Psoas muscle (tissue), 8 donors: Measurements from ENCODE around the gene BCAT1. TPM values are rescaled to one million over a fixed set of nuclear protein-coding genes. Genes with fewer than 3 reads are reported as not detected.

Experiments
- ATAC-seq, 4 donors: fragments of 200-7000 bp; cut with Tn5 transposase; one replicate each; pipeline ENCODE4 v1.9.1; 2020; ENCODE audit warnings: moderate library complexity in 3 of 4, mild to moderate bottlenecking in 2 of 4
- DNase-seq, 2 donors: peaks; one replicate each; pipeline ENCODE4 v3.0.0-alpha.2; 2020
- H3K27ac ChIP-seq: fragments of 200-600 bp; one replicate; pipeline ENCODE4 v1.8.0; 2022
- H3K27me3 ChIP-seq, 3 donors: fragments of 200-600 bp in 1 of 3; one replicate each; pipeline versions ENCODE4 v1.6.1 to v1.8.0; 2013 to 2022; ENCODE audit warnings: low read length in 2 of 3, mild to moderate bottlenecking in 2 of 3, moderate library complexity in 1 of 3; ENCODE audit not compliant: insufficient read depth in 3 of 3
- H3K36me3 ChIP-seq, 2 donors: fragments of 200-600 bp in 1 of 2; one replicate each; pipeline versions ENCODE4 v1.6.1 to v1.8.0; 2013 to 2022; ENCODE audit warnings: low read depth in 1 of 2, mild to moderate bottlenecking in 1 of 2, moderate library complexity in 1 of 2; ENCODE audit not compliant: insufficient read depth in 1 of 2
- H3K4me1 ChIP-seq: fragments of 200-600 bp; one replicate; pipeline ENCODE4 v1.8.0; 2022
- H3K4me3 ChIP-seq: fragments of 200-600 bp; one replicate; pipeline ENCODE4 v1.8.0; 2022; ENCODE audit warnings: mild to moderate bottlenecking
- H3K9me3 ChIP-seq: fragments of 200-600 bp; one replicate; pipeline ENCODE4 v1.8.0; 2022
- CTCF ChIP-seq: fragments of 200-600 bp; IDR thresholded peaks from one replicate; pipeline ENCODE4 v1.8.0; 2022; ENCODE audit warnings: antibody characterized with exemption
- WGBS, 3 donors: extraction: QIAGEN DNeasy Blood & Tissue Kit; methylation state at CpG; one replicate each; pipeline versions ENCODE4 v1.1.6 to v1.1.7; 2013; 5-methylcytosine and 5-hydroxymethylcytosine counted together
- intact Hi-C, 2 donors: fragments of 100-400 bp; cut with DNase I; formaldehyde crosslinking; loops; one replicate each; pipeline versions ENCODE4 v1.11.0 to v1.14.2; 2022
- polyA plus RNA-seq, 3 donors: library from polyadenylated mRNA; stranded (reverse); fragments of 200-250 nt; gene quantifications; one replicate each; pipeline ENCODE4 v1.2.3, GENCODE V29; 2013
- total RNA-seq, 4 donors: library from RNA; stranded (reverse); fragmentation: NEBNext Ultra II Directional in 2 of 4; extraction: Animal tissue kit (Norgen Biotek cat#: 25700) in 2 of 4; gene quantifications; one replicate each; pipeline versions ENCODE4 v1.2.1 to v1.2.4, GENCODE V29; 2021 to 2023
- donor health status: healthy with polysubstance abuse.
- donor health status: DM: no; HTN: no; CAD: no; lungs with moderate emphysema.
- donor health status: Bipolar disorder and iron deficiency.
- donor health status: healthy.
- donor health status: DM: yes; HTN: yes; CAD: no.
- donor health status: DM: no; HTN: no; CAD: no.
- donor health status: DM: no; HTN: no; CAD: no.
- donor health status: DM: yes; HTN: yes; CAD: no.

BCAT1 gene
- total and polyA plus RNA-seq, 7 donors: 0.30 to 3.8 (median 2.7) TPM

DNA sequence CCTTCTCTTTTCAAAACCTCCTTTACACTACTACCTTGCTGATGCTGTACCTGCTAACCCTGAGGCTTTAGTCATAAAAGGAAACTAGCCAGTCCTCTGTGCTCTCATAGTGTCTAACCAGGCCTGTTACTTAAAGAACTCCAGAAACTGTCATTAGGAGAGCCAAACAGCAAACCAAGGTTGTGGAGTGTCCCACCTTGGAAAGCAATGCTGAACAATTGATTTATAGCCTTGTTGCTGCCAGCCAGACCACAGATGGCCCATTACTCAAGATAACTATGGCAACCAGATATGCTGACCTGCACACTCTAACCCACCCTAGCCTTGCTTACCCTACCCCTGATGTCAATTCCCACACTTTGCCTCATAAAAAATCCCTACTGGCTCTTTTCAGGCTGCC is 26.5 kb upstream of the BCAT1 start:
- Histone ChIP-seq H3K9me3 (no peaks in the 10 kb centered on the region), H3K4me1 (no peaks in the 10 kb centered on the region), H3K4me3 (no peak overlapping the region), H3K27me3 (no peaks in the 10 kb centered on the region), H3K36me3 (no peaks in the 10 kb centered on the region), H3K27ac (no peak overlapping the region)
- TF ChIP-seq CTCF: no peak
- ATAC-seq (no peak), DNase-seq (no peak)
- intact Hi-C loops: no loop called here

GRCh38 chr12:24974216-24974615 is 25.3 kb upstream of the BCAT1 start:
- H3K9me3 ChIP-seq: no peaks in the 10 kb centered on the region
- no peaks in the 10 kb centered on the region for H3K4me1 ChIP-seq
- 61 to 68% (median 64%) methylated on average over 3 of the region's 3 CpGs for WGBS, 3 donors
- no peaks in the 10 kb centered on the region for H3K36me3 ChIP-seq
- DNase-seq (no peak), ATAC-seq (no peak)
- TF ChIP-seq CTCF: no peak
- no peak overlapping the region for H3K27ac ChIP-seq
- H3K27me3 ChIP-seq: no peaks in the 10 kb centered on the region
- intact Hi-C loops: no loop called here
- H3K4me3 ChIP-seq: no peak overlapping the region

GRCh38 chr12:24972078-24972477 is 23.2 kb upstream of the BCAT1 start:
- H3K27me3 ChIP-seq: no peaks in the 10 kb centered on the region
- no peaks in the 10 kb centered on the region for H3K4me1 ChIP-seq
- 85 to 100% (median 94%) methylated on average over 1 of the region's 1 CpG for WGBS, 3 donors
- no peaks in the 10 kb centered on the region for H3K36me3 ChIP-seq
- intact Hi-C loops: no loop called here
- DNase-seq (no peak), ATAC-seq (no peak)
- H3K4me3 ChIP-seq: no peak overlapping the region
- H3K27ac ChIP-seq: no peak overlapping the region
- TF ChIP-seq CTCF: no peak
- no peaks in the 10 kb centered on the region for H3K9me3 ChIP-seq

DNA sequence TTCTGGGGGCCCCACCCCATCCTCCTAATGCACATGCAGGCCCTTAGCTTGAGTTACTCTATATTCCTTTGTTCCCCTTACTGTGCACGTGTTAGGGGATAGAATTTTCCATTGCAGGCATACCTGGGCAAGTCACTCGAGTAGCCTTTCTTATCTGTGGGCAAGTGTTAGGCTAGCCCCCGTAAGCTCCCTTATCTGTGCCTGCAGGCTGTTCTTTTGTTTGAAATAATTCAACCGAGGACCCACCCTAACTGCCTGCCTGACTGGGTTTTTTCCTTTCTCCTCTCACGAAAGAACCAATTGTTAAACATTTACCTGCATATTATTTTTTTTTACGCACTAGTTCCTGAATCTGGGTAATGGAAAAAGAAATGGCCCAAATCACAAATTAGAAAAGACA is 21.3 kb upstream of the BCAT1 start:
- H3K4me3 ChIP-seq: no peak overlapping the region
- intact Hi-C loops: no loop called here
- ATAC-seq: no peak
- 78 to 92% (median 84%) methylated on average over 6 of the region's 6 CpGs for WGBS, 3 donors
- DNase-seq: no peak
- no peaks in the 10 kb centered on the region for H3K27me3 ChIP-seq
- no peaks in the 10 kb centered on the region for H3K9me3 ChIP-seq
- H3K4me1 ChIP-seq: no peaks in the 10 kb centered on the region
- no peak for TF ChIP-seq CTCF
- H3K27ac ChIP-seq: no peak overlapping the region
- H3K36me3 ChIP-seq: no peaks in the 10 kb centered on the region

DNA sequence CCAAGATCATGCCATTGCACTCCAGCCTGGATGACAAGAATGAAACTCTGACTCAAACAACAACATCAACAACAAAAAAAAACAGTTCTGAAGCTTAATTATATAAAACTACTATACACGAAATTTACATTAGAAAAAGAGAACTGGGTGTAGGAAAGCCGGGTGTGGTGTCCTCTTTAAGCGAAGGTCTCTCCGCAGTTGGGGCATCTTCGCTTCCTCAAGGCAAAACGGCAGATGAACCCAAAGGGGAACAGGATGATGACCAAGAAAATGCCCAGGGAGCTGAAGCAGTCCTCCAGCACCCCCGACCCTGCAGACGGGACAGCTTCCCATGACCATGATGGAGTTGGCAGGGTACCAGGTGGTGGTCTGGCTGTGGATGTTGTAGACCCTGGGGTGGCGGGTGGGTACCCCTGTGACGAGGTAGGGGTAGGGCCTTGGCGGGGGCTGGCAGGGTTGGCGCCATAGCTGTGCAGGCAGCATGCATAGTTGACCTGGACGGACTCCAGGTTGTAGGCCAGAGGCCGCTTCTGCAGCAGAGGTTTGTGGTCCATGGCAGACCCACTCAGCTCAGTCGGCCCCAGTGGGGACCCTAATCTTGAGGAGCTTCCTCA is 18.2 kb upstream of the BCAT1 start:
- no peak for ATAC-seq
- Histone ChIP-seq H3K4me3 (no peak overlapping the region), H3K27ac (no peak overlapping the region), H3K4me1 (no peaks in the 10 kb centered on the region), H3K9me3 (no peaks in the 10 kb centered on the region), H3K27me3 (no peaks in the 10 kb centered on the region), H3K36me3 (no peaks in the 10 kb centered on the region)
- intact Hi-C loops: no loop called here
- 87 to 96% (median 95%) methylated on average over 15 of the region's 15 CpGs for WGBS, 3 donors
- TF ChIP-seq CTCF: no peak
- DNase-seq: no peak
